NCI-H1105 treated with DMSO at 0.1 percent for 48 hours (cell line): ENCODE results near the gene NFU1.

Source experiments
- DNase-seq: peaks from one replicate; lab custom pipeline; 2025; lab: John Stamatoyannopoulos, UW

Gene NFU1

DNA sequence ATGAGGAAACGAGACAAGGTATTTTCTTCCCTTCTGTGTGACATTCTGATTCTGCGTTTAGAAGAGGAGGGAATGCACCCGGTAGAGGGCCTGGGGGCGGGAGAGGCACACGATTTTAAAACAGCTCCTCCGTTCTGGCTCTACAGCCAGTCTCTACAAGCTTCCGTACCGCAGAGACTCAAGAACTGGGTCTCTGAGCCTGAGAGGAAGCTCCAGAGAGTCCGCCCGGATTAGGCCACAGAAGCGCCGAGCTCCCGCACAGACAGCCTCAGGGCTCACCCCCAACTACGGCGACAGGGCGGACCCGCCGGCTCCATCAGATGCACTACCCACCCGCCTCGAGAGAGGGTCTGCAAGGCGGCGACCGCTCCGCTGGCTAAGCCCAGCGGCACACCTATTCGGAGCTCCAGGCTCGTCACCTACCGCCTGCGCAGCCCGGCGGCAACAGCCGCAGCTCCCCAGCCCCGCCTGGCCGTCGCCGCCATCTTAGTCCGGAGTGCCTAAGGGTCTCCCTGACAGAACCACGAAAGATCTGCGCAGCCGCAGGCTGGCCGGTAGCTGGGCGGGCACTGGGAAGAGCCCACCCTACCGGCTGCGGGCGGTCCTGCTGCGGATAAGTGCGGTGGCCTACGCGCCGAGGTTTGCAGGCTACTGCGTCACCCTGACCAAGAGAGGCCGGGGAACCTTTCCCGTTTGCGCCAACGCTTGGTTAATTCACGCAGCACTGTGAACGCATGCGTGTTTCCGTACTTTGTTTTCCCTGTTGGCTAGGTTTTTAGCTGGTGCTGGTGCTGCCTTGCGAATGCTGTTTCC lies at the start of gene NFU1:
Gene NFU1 (minus strand): TSS at position 498 of the 813 bp plus-strand sequence. CDS start 13 bp downstream, at position 485.
- peak; percentile 90 for DNase-seq

GRCh38 chr2:69483696-69484095 lies 46.5 kb upstream of the NFU1 start:
- DNase-seq: peak; percentile 85

GRCh38 chr2:69483024-69483423 lies 45.8 kb upstream of the NFU1 start:
- peak; percentile 55 for DNase-seq

- peak; percentile 48 for DNase-seq
These were observed 45.2 kb upstream of the NFU1 start for GRCh38 chr2:69482471-69482870.

DNA sequence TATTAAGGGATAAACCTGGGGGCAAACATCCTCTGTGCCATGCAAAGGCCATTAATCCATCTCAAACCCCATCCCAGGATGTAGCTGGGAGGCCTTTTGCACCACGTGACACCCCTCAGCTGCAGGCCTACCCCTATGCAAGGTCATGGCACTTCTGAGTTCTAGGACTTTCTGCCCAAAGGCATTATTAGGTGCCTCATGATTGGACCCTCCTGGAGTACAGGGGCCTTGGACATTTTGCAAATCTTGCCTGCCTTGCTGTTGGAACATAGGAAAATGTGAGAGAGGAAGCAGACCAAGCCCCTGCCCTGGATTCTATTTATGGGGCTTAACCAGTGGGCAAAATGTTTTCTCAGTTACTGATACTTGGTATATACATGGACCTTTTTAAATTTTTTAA lies 44.2 kb upstream of the NFU1 start:
- DNase-seq: no peak

DNA sequence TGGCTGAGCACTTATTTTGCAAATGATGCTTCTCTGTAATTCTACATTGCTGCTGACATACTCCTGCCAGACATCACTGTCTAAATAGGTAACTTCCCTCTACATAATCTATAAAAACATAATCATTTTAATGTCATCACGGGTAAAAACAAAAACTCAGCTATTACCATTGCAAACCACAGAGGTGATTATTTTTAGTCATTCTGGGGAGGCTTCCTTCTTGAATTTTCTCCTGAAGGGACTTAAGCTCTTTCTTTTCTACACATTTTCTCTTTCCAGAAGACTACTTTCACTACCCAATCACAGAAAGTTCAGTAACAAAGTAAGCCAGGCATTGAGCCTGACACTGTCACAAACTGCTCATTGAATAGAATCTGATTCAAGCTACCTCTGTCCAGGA lies 40.4 kb upstream of the NFU1 start:
- no peak for DNase-seq

- no peak for DNase-seq
These were observed 37.5 kb upstream of the NFU1 start for GRCh38 chr2:69474688-69475087.

- DNase-seq: no peak
These were observed 34.6 kb upstream of the NFU1 start for GRCh38 chr2:69471793-69472192.

DNA sequence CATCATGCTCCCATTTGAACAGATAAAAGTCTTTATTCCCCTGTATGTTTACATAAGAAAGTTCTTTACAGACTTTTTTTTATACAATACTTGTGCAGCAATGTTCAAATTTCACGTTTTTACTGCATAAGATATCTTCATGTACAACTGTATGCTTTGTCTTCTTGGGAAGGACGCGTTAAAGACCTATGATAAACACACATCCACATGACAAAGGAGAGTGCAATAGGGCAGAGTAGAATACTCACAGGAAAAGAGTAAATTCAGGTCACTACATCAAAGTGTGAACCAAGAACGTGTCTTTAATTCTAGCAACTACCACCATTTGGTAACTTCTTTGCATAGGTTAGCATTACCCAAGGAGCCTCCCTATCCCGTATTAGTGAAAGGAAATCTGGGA lies 33.7 kb upstream of the NFU1 start:
- DNase-seq: no peak

DNA sequence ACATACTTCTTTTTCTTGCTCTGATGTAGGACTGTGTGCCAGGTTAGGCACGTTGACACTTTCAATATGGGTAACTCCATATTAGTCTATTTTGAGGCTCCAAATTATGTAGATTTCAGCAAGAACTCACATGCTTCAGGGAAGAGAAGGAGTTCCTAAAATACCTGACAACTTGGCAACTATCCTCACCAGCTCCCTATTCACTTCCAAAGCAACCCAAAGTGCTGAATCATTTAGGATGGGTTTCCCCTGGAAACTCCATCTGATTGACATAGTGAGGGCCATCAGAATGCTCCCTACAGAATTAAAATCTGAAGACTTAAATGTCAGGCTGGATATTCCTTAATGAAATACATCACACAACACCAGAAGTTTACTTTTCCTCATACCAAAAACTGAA lies 32.5 kb upstream of the NFU1 start:
- no peak for DNase-seq

- no peak for DNase-seq
These were observed 32.1 kb upstream of the NFU1 start for GRCh38 chr2:69469375-69469774.

DNA sequence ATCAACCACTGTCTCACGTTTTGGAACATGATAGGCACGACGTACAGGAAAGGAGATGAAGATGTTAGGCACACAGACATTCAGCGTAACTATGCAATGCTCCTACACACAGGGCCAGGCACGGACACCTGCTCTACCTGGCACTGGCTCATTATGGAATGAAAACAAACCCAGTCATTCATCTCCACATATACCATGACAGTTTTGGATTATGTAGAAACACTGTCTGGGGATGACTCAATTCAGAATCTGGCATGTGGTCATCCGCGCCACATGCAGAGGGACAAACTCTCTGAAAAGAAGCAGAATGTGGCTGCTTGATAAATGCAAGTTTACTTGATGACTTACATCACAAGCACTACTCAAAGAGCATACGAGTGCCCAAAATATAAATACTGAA lies 29.5 kb upstream of the NFU1 start:
- DNase-seq: no peak

DNA sequence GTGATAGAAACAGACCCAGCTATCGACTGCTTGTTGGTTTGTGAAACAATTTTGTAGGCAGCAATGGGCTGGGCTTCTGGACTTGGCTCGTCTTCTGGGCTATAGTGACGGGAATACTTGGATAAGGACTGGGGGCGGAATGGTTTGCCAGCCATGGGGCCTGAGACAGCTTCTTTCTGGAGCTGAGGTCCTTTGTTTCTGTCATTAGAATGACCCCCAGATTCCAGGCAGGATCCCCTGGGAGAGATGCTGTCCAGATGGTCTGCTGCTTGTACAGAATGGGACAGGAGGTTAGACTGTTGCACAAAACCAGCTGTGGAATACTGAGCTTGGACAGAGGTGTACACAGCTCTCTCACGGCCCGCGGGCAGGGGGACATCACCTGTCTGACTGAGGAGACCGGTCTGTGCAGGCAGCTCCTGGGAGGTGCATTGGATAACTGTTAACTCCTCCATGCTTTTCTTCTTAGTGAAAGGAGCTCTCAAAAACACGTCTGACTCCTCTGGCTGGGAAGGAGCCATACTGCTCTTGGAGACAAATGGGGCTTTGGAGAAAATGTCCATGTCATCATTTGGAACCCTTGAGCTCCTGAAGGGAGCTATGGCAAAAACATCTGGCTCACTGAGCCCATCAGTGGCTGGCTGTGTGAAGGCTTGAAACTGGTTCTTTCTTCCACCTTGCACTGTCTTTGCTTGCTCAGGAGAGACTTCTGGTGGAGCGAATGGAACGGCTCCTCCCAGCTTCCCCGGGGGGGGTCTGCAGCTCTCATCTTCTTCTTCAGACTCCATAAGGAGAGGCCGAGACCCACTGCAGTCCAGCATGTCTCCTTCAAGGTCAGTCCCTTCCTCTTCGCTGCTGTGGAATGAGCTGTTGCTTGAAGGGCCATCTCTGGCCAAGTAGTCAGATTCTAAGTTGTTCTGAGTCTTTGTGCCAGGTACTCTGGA lies 28.6 kb upstream of the NFU1 start:
- no peak for DNase-seq

- no peak for DNase-seq
These were observed 27.3 kb upstream of the NFU1 start for GRCh38 chr2:69464575-69464974.

DNA sequence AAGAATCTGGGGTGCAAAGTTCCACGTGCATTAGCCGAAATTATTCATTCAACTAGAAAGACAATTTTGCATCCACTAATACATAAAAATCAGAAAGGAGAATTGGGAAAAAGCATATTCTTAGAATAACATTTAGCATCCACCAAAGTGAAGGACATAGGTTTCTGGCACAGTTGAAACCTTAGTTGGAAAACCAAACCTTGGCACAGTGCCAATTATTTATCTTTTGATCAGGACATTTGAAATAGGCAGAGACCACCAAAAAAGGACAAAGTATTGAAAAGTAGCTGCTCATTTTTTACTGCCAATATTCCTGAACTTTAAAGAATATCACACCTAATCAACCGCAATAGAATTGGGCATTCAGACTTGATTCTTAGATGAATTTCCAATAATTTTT lies 25.5 kb upstream of the NFU1 start:
- DNase-seq: no peak

GRCh38 chr2:69461404-69461803 lies 24.2 kb upstream of the NFU1 start:
- DNase-seq: no peak

GRCh38 chr2:69459936-69460335 lies 22.7 kb upstream of the NFU1 start:
- no peak for DNase-seq

GRCh38 chr2:69456950-69457445 lies 19.8 kb upstream of the NFU1 start:
- no peak for DNase-seq

- no peak for DNase-seq
These were observed 18.9 kb upstream of the NFU1 start for GRCh38 chr2:69456154-69456553.

DNA sequence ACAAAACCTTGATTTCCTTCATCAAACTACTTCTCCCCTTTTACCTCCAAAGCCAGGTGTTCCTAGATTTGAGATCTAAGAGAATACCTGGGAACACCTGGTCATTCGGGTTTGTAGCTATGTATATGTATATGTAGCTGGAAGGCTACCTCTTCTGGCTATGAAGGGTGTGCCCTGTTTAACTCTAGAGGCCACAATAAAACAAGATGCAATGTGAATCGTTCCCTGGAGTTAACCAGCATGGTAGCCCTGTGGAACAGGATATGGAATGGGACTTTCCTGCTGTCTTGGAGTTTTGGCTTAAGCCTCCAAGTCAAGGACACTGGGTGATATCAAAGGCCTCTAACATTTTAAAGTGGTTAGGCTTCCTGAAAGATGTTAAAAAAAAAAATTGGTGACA lies 17.7 kb upstream of the NFU1 start:
- DNase-seq: no peak

- no peak for DNase-seq
These were observed 16.4 kb upstream of the NFU1 start for GRCh38 chr2:69453475-69454129.

GRCh38 chr2:69452687-69453086 lies 15.5 kb upstream of the NFU1 start:
- no peak for DNase-seq
